Measurements from ENCODE around the gene P2RX3. TPM values are rescaled to one million over a fixed set of nuclear protein-coding genes. Genes with fewer than 3 reads are reported as not detected.
A peak's percentile ranks its signal among the peaks of the same experiment; 100 is the strongest.

Gene P2RX3
- total and polyA plus RNA-seq, 2 donors from 2014 or later, result not detected

DNA sequence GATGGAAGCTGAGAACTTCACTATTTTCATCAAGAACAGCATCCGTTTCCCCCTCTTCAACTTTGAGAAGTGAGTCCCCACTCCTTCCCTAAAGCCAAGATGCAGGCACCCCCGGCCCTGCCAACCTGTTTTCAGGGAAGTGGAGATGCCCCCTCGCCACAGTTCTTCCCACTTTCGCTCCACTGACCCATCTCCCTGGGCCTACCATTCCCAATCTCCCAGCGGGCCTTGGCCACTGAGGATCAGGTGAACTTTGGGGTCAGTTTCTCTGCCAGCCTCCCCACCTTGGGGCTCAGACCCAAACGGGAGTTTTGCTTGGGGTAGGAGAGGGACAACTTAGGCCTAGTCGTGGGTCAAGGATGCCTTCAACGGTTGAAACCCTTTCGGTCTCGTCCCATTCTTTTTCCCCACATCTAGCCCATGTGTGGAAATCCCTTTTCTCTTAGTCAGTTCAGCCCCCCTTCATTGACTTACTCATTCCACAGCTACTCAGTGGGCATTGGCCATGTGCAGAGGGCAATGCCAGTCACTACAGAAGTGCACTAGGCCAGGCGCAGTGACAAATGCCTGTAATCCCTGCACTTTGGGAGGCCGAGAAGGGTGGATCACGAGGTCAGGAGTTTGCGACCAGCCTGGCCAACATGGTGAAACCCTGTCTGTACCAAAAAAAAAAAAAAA, 10.6 kb downstream of the P2RX3 start:
- Histone ChIP-seq H3K4me3 (ENCODE audit: low read length in 3 of 3) (no peak overlapping the region), H3K9me3 (ENCODE audit: control insufficient read depth in 2 of 3, insufficient read depth in 1 of 3, low read length in 3 of 3) (no peaks in the 10 kb centered on the region), H3K4me1 (ENCODE audit: control insufficient read depth in 2 of 3, insufficient read depth in 2 of 3, low read depth in 1 of 3, low read length in 3 of 3) (no peaks in the 10 kb centered on the region), H3K36me3 (ENCODE audit: control insufficient read depth in 2 of 3, insufficient read depth in 3 of 3, low read length in 3 of 3) (no peaks in the 10 kb centered on the region), H3K27me3 (ENCODE audit: control insufficient read depth, insufficient read depth, low read length) (no peaks in the 10 kb centered on the region), H3K9ac (ENCODE audit: low read length in 3 of 3) (no peak overlapping the region), H3K27ac (ENCODE audit: low read depth in 2 of 2, low read length in 2 of 2) (no peak overlapping the region)
- DNase-seq (no peak), FAIRE-seq (no peak)
- intact Hi-C loops (cut with DNase I), result no loop called here
- TF ChIP-seq, protein P1, sequence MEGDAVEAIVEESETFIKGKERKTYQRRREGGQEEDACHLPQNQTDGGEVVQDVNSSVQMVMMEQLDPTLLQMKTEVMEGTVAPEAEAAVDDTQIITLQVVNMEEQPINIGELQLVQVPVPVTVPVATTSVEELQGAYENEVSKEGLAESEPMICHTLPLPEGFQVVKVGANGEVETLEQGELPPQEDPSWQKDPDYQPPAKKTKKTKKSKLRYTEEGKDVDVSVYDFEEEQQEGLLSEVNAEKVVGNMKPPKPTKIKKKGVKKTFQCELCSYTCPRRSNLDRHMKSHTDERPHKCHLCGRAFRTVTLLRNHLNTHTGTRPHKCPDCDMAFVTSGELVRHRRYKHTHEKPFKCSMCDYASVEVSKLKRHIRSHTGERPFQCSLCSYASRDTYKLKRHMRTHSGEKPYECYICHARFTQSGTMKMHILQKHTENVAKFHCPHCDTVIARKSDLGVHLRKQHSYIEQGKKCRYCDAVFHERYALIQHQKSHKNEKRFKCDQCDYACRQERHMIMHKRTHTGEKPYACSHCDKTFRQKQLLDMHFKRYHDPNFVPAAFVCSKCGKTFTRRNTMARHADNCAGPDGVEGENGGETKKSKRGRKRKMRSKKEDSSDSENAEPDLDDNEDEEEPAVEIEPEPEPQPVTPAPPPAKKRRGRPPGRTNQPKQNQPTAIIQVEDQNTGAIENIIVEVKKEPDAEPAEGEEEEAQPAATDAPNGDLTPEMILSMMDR (IDR thresholded peaks at IDR 0.05; ENCODE audit: borderline replicate concordance, extremely low read depth, insufficient read depth), result no peak

DNA sequence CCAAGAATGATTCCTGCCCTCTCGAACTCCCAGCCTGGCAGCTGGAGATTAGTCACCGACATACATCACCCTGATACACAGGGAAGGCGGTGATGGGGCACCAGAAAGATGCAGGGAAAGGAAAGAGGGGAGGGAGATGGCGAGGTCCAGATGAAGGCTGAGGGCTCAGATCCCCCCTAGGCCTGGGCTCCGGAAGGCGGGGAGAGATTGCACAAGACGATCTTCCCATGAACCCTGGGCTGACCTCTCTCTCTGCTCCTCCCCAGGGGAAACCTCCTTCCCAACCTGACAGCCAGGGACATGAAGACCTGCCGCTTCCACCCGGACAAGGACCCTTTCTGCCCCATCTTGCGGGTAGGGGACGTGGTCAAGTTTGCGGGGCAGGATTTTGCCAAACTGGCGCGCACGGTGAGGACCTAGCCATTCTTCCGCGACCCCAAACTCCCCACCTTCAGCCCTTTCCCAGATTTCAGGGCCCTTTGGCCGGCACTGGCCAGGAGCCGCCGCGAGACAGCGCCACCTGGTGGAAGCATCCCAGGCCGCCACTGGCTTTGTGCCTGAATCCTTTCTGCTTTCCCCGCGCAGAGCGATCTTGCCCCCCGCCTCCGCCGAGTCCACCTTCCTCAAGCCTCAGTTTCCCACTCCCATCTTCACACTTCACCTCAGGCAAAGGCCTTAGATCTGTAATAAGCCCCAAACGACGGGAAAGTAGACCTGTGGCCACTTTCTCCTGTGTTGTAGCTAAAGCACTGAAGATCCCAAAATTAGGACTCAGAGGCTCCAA, 11.5 kb downstream of the P2RX3 start:
- no peak overlapping the region for H3K9ac ChIP-seq (ENCODE audit: low read length in 3 of 3)
- FAIRE-seq (no peak), DNase-seq (peak; percentile 64 to 82 (median 71))
- H3K27me3 ChIP-seq (ENCODE audit: control insufficient read depth, insufficient read depth, low read length), result no peaks in the 10 kb centered on the region
- H3K4me1 ChIP-seq (ENCODE audit: control insufficient read depth in 2 of 3, insufficient read depth in 2 of 3, low read depth in 1 of 3, low read length in 3 of 3), result no peaks in the 10 kb centered on the region
- no peak overlapping the region for H3K27ac ChIP-seq (ENCODE audit: low read depth in 2 of 2, low read length in 2 of 2)
- H3K4me3 ChIP-seq (ENCODE audit: low read length in 3 of 3), result no peak overlapping the region
- TF ChIP-seq, protein P1 (IDR thresholded peaks at IDR 0.05; ENCODE audit: borderline replicate concordance, extremely low read depth, insufficient read depth), result peak; percentile 80
- no peaks in the 10 kb centered on the region for H3K36me3 ChIP-seq (ENCODE audit: control insufficient read depth in 2 of 3, insufficient read depth in 3 of 3, low read length in 3 of 3)
- no peaks in the 10 kb centered on the region for H3K9me3 ChIP-seq (ENCODE audit: control insufficient read depth in 2 of 3, insufficient read depth in 1 of 3, low read length in 3 of 3)
- intact Hi-C loops (cut with DNase I), result no loop called here

DNA sequence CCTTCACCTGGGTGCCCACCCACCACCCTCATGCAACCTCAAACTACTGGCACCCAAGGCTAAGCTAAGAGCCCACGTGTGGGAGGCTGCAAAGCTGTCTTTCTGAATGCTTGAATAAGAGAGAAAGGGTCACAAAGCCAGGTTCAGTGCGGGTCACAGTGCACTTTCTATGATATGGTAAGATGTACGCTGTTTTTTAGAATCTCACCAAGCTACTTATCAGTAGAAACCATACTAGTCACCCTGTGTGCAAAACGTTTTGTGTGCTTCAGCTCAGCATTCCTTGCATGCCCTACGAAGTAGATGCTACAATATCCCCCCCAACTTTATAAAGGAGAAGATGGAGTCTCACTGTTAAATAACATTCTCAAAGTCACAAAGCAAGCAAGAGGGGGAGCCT, 14.9 kb downstream of the P2RX3 start:
- no peaks in the 10 kb centered on the region for H3K27me3 ChIP-seq (ENCODE audit: control insufficient read depth, insufficient read depth, low read length)
- H3K4me1 ChIP-seq (ENCODE audit: control insufficient read depth in 2 of 3, insufficient read depth in 2 of 3, low read depth in 1 of 3, low read length in 3 of 3), result no peaks in the 10 kb centered on the region
- no peak for FAIRE-seq
- H3K27ac ChIP-seq (ENCODE audit: low read depth in 2 of 2, low read length in 2 of 2), result no peak overlapping the region
- H3K9me3 ChIP-seq (ENCODE audit: control insufficient read depth in 2 of 3, insufficient read depth in 1 of 3, low read length in 3 of 3), result no peaks in the 10 kb centered on the region
- TF ChIP-seq, protein P1 (IDR thresholded peaks at IDR 0.05; ENCODE audit: borderline replicate concordance, extremely low read depth, insufficient read depth), result no peak
- no peak overlapping the region for H3K9ac ChIP-seq (ENCODE audit: low read length in 3 of 3)
- no peaks in the 10 kb centered on the region for H3K36me3 ChIP-seq (ENCODE audit: control insufficient read depth in 2 of 3, insufficient read depth in 3 of 3, low read length in 3 of 3)
- no peak for DNase-seq
- intact Hi-C loops (cut with DNase I), result no loop called here
- H3K4me3 ChIP-seq (ENCODE audit: low read length in 3 of 3), result no peak overlapping the region

All from kidney (tissue), 14 donors.